Cardiac muscle cell (in vitro differentiated cells and primary cell): Measurements from ENCODE around the gene HMGB2. TPM values are rescaled to one million over a fixed set of nuclear protein-coding genes. Genes with fewer than 3 reads are reported as not detected.

Experiments used
- DNase-seq, 2 donors: peaks; one replicate each; pipeline versions ENCODE4 v3.0.0 to v3.0.0-alpha.2; 2010 to 2017; ENCODE audit warnings: low read depth in 1 of 2, low spot score in 1 of 2
- H3K27ac ChIP-seq: fragments of 200-600 bp; sonication (generic); 2 replicates; pipeline ENCODE4 v1.5.1; 2016
- H3K27me3 ChIP-seq: fragments of 200-600 bp; sonication (generic); 2 replicates; pipeline ENCODE4 v1.6.0; 2016; ENCODE audit warnings: control low read depth
- H3K36me3 ChIP-seq: fragments of 200-600 bp; sonication (generic); 2 replicates; pipeline ENCODE4 v1.5.1; 2016; ENCODE audit warnings: control low read depth
- H3K4me1 ChIP-seq: fragments of 200-600 bp; sonication (generic); 2 replicates; pipeline ENCODE4 v1.8.1; 2017; ENCODE audit warnings: low read depth, mild to moderate bottlenecking, mixed run types
- H3K4me3 ChIP-seq: fragments of 200-600 bp; sonication (generic); 2 replicates; pipeline ENCODE4 v1.5.1; 2016; ENCODE audit warnings: mild to moderate bottlenecking
- H3K9me3 ChIP-seq: fragments of 200-600 bp; sonication (generic); 2 replicates; pipeline ENCODE4 v1.5.1; 2017; ENCODE audit warnings: low read depth, mild to moderate bottlenecking, control low read depth
- CTCF ChIP-seq: IDR thresholded peaks from 2 replicates; pipeline ENCODE4 v1.5.1; 2012; ENCODE audit warnings: low read depth, mild to moderate bottlenecking, low read length
- polyA plus RNA-seq: library from polyadenylated mRNA; unstranded; fragments of >200 nt; fragmentation: Nextera tagmentation; extraction: Ambion mirVana; gene quantifications from 2 replicates; pipeline ENCODE4 v1.2.1, GENCODE V29; 2016
- total RNA-seq: library from RNA; depleted of rRNA; stranded (reverse); fragments of >200 nt; gene quantifications from 2 replicates; pipeline ENCODE4 v1.2.3, GENCODE V29; 2016

The HMGB2 gene
- total RNA-seq (89.0 and 443 TPM in 2 replicates), polyA plus RNA-seq (195 and 728 TPM in 2 replicates)

- peak; percentile 100 for DNase-seq
- Histone ChIP-seq H3K4me3 (peak within 1 kb of the TSS; percentile 80), H3K9me3 (no peaks in the 10 kb centered on the region), H3K4me1 (peaks cover 12% of the 10 kb centered on the region), H3K27ac (peak within 1 kb of the TSS; percentile 97), H3K27me3 (no peaks in the 10 kb centered on the region), H3K36me3 (peaks cover 33% of the 10 kb centered on the region)
- TF ChIP-seq CTCF: no peak
Measured at GRCh38 chr4:173334085-173334890, at the start of gene HMGB2. TSS of gene HMGB2 (minus strand) at chr4:173334358. CDS start at chr4:173333649, 709 bp downstream.

- no peak overlapping the region for H3K4me3 ChIP-seq
- no peaks in the 10 kb centered on the region for H3K27me3 ChIP-seq
- no peaks in the 10 kb centered on the region for H3K4me1 ChIP-seq
- H3K9me3 ChIP-seq: no peaks in the 10 kb centered on the region
- no peak for DNase-seq
- H3K36me3 ChIP-seq: no peaks in the 10 kb centered on the region
- no peak for TF ChIP-seq CTCF
- H3K27ac ChIP-seq: no peak overlapping the region
Measured at GRCh38 chr4:173382349-173382748, 48.2 kb upstream of the HMGB2 start.

- Histone ChIP-seq H3K4me3 (no peak overlapping the region), H3K27ac (no peak overlapping the region), H3K4me1 (no peaks in the 10 kb centered on the region), H3K36me3 (no peaks in the 10 kb centered on the region), H3K27me3 (no peaks in the 10 kb centered on the region), H3K9me3 (no peaks in the 10 kb centered on the region)
- TF ChIP-seq CTCF: no peak
- peak in 1 of 2 donors; percentile 41 for DNase-seq
Measured at GRCh38 chr4:173381610-173382009, 47.5 kb upstream of the HMGB2 start.

- no peak for TF ChIP-seq CTCF
- H3K36me3 ChIP-seq: no peaks in the 10 kb centered on the region
- H3K27me3 ChIP-seq: no peaks in the 10 kb centered on the region
- H3K4me3 ChIP-seq: no peak overlapping the region
- no peak overlapping the region for H3K27ac ChIP-seq
- DNase-seq: no peak
- no peaks in the 10 kb centered on the region for H3K9me3 ChIP-seq
- H3K4me1 ChIP-seq: no peaks in the 10 kb centered on the region
Measured at GRCh38 chr4:173380987-173381386, 46.8 kb upstream of the HMGB2 start.

- no peak for TF ChIP-seq CTCF
- no peak for DNase-seq
Measured at GRCh38 chr4:173379929-173380328, 45.8 kb upstream of the HMGB2 start.

More at GRCh38 chr4:173379929-173380328, 45.8 kb upstream of the HMGB2 start:
- no peak overlapping the region for H3K4me3 ChIP-seq
- no peaks in the 10 kb centered on the region for H3K4me1 ChIP-seq
- H3K27me3 ChIP-seq: no peaks in the 10 kb centered on the region
- H3K36me3 ChIP-seq: no peaks in the 10 kb centered on the region
- no peaks in the 10 kb centered on the region for H3K9me3 ChIP-seq
- no peak overlapping the region for H3K27ac ChIP-seq
